CD4-positive, alpha-beta T cell (primary cell): Measurements from ENCODE around the gene ANKH. TPM values are rescaled to one million over a fixed set of nuclear protein-coding genes. Genes with fewer than 3 reads are reported as not detected.

Experiments used
- ATAC-seq: fragments of 200-7000 bp; cut with Tn5 transposase; one replicate; pipeline ENCODE4 v1.10.0; 2022; ENCODE audit warnings: mild to moderate bottlenecking; ENCODE audit not compliant: poor library complexity
- CTCF ChIA-PET: fragments of 350-600 bp; sonication (Branson Sonifier 250); formaldehyde crosslinking; loops from one replicate; lab custom pipeline; 2021; ENCODE audit warnings: antibody characterized with exemption, inconsistent platforms; lab: Charles Lee
- POLR2A ChIA-PET: fragments of 350-600 bp; sonication (Branson Sonifier 250); formaldehyde crosslinking; loops from one replicate; lab custom pipeline; 2021; ENCODE audit warnings: antibody characterized with exemption, inconsistent platforms; lab: Charles Lee
- DNase-seq, 14 experiments: peaks; one replicate each; pipeline ENCODE4 v3.0.0-alpha.2; 2013 to 2020; ENCODE audit warnings: mixed read lengths in 2 of 14
- H3K27ac ChIP-seq, 2 donors: one replicate each; pipeline versions ENCODE4 v1.5.1 to v1.7.0; 2013; ENCODE audit warnings: low read length in 2 of 2, low read depth in 1 of 2, mild to moderate bottlenecking in 1 of 2
- H3K27me3 ChIP-seq, 2 experiments: 1 replicate in 1 of 2; 2 replicates in 1 of 2; pipeline versions ENCODE4 v1.6.1 to v1.7.0; 2013; ENCODE audit warnings: low read length in 2 of 2, control low read depth in 1 of 2, mild to moderate bottlenecking in 1 of 2, moderate library complexity in 1 of 2; ENCODE audit not compliant: insufficient read depth in 2 of 2, control insufficient read depth in 1 of 2
- H3K36me3 ChIP-seq: one replicate; pipeline ENCODE4 v1.6.1; 2013; ENCODE audit warnings: low read length, control low read depth; ENCODE audit not compliant: insufficient read depth
- H3K4me1 ChIP-seq: one replicate; pipeline ENCODE4 v1.6.1; 2013; ENCODE audit warnings: low read length, control low read depth; ENCODE audit not compliant: insufficient read depth
- H3K4me3 ChIP-seq: one replicate; pipeline ENCODE4 v1.5.1; 2013; ENCODE audit warnings: mild to moderate bottlenecking, low read length, moderate library complexity
- H3K9me3 ChIP-seq, 2 experiments: 1 replicate in 1 of 2; 2 replicates in 1 of 2; pipeline versions ENCODE4 v1.6.1 to v1.7.0; 2013; ENCODE audit warnings: low read length in 2 of 2, mild to moderate bottlenecking in 2 of 2, control low read depth in 1 of 2, moderate library complexity in 1 of 2; ENCODE audit not compliant: control insufficient read depth in 1 of 2, insufficient read depth in 1 of 2
- H3K27ac Mint-ChIP-seq: one replicate; pipeline ENCODE4 v1.8.0; 2020; ENCODE audit warnings: mixed read lengths
- H3K27me3 Mint-ChIP-seq: one replicate; pipeline ENCODE4 v1.8.0; 2021; ENCODE audit warnings: mixed read lengths
- H3K36me3 Mint-ChIP-seq: one replicate; pipeline ENCODE4 v1.8.0; 2021; ENCODE audit warnings: low read depth, mixed read lengths
- H3K4me1 Mint-ChIP-seq: one replicate; pipeline ENCODE4 v1.8.0; 2021; ENCODE audit warnings: low read depth, mixed read lengths
- H3K4me3 Mint-ChIP-seq: one replicate; pipeline ENCODE4 v1.8.0; 2020; ENCODE audit warnings: mild to moderate bottlenecking, mixed read lengths
- H3K9me3 Mint-ChIP-seq: one replicate; pipeline ENCODE4 v1.8.0; 2020; ENCODE audit warnings: mixed read lengths
- CTCF ChIP-seq: fragments of 200-600 bp; IDR thresholded peaks from one replicate; pipeline ENCODE4 v1.8.0; 2022; ENCODE audit warnings: antibody characterized with exemption, mild to moderate bottlenecking
- intact Hi-C, 2 experiments: fragments of 100-400 bp; cut with DNase I in 1 of 2; cut with micrococcal nuclease in 1 of 2; formaldehyde crosslinking; loops; one replicate each; pipeline versions ENCODE4 v1.15.1 to v1.9.0; 2023 to 2025; cut with DNase I, micrococcal nuclease
- total RNA-seq, 174 experiments: library from RNA in 2 of 174; stranded (reverse) in 2 of 174; gene quantifications; one replicate each; pipeline ENCODE4 v1.2.3 and lab custom pipeline; 2021 to 2026

The ANKH gene
- total RNA-seq, 2 experiments from 2014 or later = 69.5 to 72.3 TPM

- POLR2A ChIA-PET = interaction anchor here (0.6 kb wide), 1 partner anchor 93 kb away, joined by 4 read pairs; no protein-coding TSS in a partner anchor
Observed at GRCh38 chr5:14716755-14717752, 154.5 kb downstream of the ANKH start.

GRCh38 chr5:14715481-14715880 lies 156.1 kb downstream of the ANKH start:
- Histone ChIP-seq H3K27ac (no peak overlapping the region), H3K4me3 (no peak overlapping the region), H3K27me3 (no peaks in the 10 kb centered on the region), H3K9me3 (no peaks in the 10 kb centered on the region), H3K36me3 (peaks cover 75% of the 10 kb centered on the region), H3K4me1 (peaks cover 5% of the 10 kb centered on the region)
- Mint-ChIP-seq H3K4me1 (peaks cover 30% of the 10 kb centered on the region), H3K27me3 (no peaks in the 10 kb centered on the region), H3K36me3 (peaks cover 94% of the 10 kb centered on the region), H3K4me3 (no peak overlapping the region), H3K9me3 (no peaks in the 10 kb centered on the region), H3K27ac (peak overlapping the region; percentile 61)
- DNase-seq (no peak), ATAC-seq (no peak)
- no peak for TF ChIP-seq CTCF
- CTCF ChIA-PET = no interaction called here
- intact Hi-C loops = no loop called here
- POLR2A ChIA-PET = no interaction called here

More at GRCh38 chr5:14716755-14717752, 154.5 kb downstream of the ANKH start:
- TF ChIP-seq CTCF = no peak
- DNase-seq = peak in 1 of 14 experiments; percentile 22
- Histone ChIP-seq H3K36me3 (peaks cover 66% of the 10 kb centered on the region), H3K4me1 (peaks cover 12% of the 10 kb centered on the region), H3K27ac (no peak overlapping the region), H3K27me3 (no peaks in the 10 kb centered on the region), H3K4me3 (no peak overlapping the region), H3K9me3 (no peaks in the 10 kb centered on the region)
- H3K4me1 Mint-ChIP-seq = peaks cover 32% of the 10 kb centered on the region
- no peaks in the 10 kb centered on the region for H3K9me3 Mint-ChIP-seq
- CTCF ChIA-PET = interaction anchor here (0.6 to 1.3 kb wide), 3 partner anchors 10 to 287 kb away, joined by 3 to 5 read pairs (median 3); no protein-coding TSS in a partner anchor
- H3K27me3 Mint-ChIP-seq = no peaks in the 10 kb centered on the region
- H3K36me3 Mint-ChIP-seq = peaks cover 82% of the 10 kb centered on the region
- no peak overlapping the region for H3K4me3 Mint-ChIP-seq
- intact Hi-C loops = no loop called here
- ATAC-seq = no peak
- peak overlapping the region; percentile 59 for H3K27ac Mint-ChIP-seq

GRCh38 chr5:14714706-14715105 lies 156.9 kb downstream of the ANKH start:
- peaks cover 5% of the 10 kb centered on the region for H3K4me1 ChIP-seq
- no peaks in the 10 kb centered on the region for H3K9me3 Mint-ChIP-seq
- H3K27ac ChIP-seq = peak overlapping the region in 1 of 2 donors; percentile 22
- CTCF ChIA-PET = no interaction called here
- H3K27me3 ChIP-seq = no peaks in the 10 kb centered on the region
- peak overlapping the region; percentile 61 for H3K27ac Mint-ChIP-seq
- H3K9me3 ChIP-seq = no peaks in the 10 kb centered on the region
- POLR2A ChIA-PET = no interaction called here
- peaks cover 30% of the 10 kb centered on the region for H3K4me1 Mint-ChIP-seq
- no peaks in the 10 kb centered on the region for H3K27me3 Mint-ChIP-seq
- DNase-seq (no peak), ATAC-seq (no peak)
- no peak for TF ChIP-seq CTCF
- intact Hi-C loops = no loop called here
- no peak overlapping the region for H3K4me3 Mint-ChIP-seq
- peaks cover 95% of the 10 kb centered on the region for H3K36me3 Mint-ChIP-seq
- H3K4me3 ChIP-seq = no peak overlapping the region
- peaks cover 82% of the 10 kb centered on the region for H3K36me3 ChIP-seq
